Thymus (tissue), 11 donors: ENCODE results near the gene PPIL1. TPM values are rescaled to one million over a fixed set of nuclear protein-coding genes. Genes with fewer than 3 reads are reported as not detected.
A peak's percentile ranks its signal among the peaks of the same experiment; 100 is the strongest.
"Not testable (repeated sequence)": the region's sequence is repeated elsewhere in the genome, so short reads cannot be mapped to it uniquely, and the experiment has no call there.

ENCODE experiments used
- DNase-seq, 9 donors: peaks; one replicate each; pipeline ENCODE4 v3.0.0-alpha.2; 2013; ENCODE audit warnings: low spot score in 9 of 9, low read depth in 6 of 9, missing footprints in 1 of 9
- H3K27ac ChIP-seq, 2 donors: one replicate each; pipeline ENCODE4 v1.5.1; 2013; ENCODE audit warnings: control low read depth in 1 of 2, low read depth in 1 of 2, low read length in 1 of 2, mild to moderate bottlenecking in 1 of 2, moderate library complexity in 1 of 2
- H3K27me3 ChIP-seq, 2 donors: one replicate each; pipeline ENCODE4 v1.5.1; 2013; ENCODE audit warnings: low read length in 1 of 2; ENCODE audit not compliant: control insufficient read depth in 2 of 2, insufficient read depth in 1 of 2
- H3K36me3 ChIP-seq, 2 donors: one replicate each; pipeline ENCODE4 v1.5.1; 2013; ENCODE audit warnings: low read length in 1 of 2, mild to moderate bottlenecking in 1 of 2, moderate library complexity in 1 of 2; ENCODE audit not compliant: control insufficient read depth in 2 of 2, insufficient read depth in 2 of 2
- H3K4me1 ChIP-seq, 2 donors: one replicate each; pipeline ENCODE4 v1.5.1; 2013; ENCODE audit warnings: low read length in 2 of 2; ENCODE audit not compliant: control insufficient read depth in 2 of 2, insufficient read depth in 2 of 2
- H3K4me3 ChIP-seq, 2 donors: one replicate each; pipeline ENCODE4 v1.5.1; 2013; ENCODE audit warnings: low read length in 2 of 2, control low read depth in 1 of 2, mild to moderate bottlenecking in 1 of 2
- H3K9me3 ChIP-seq, 2 donors: one replicate each; pipeline ENCODE4 v1.5.1; 2013; ENCODE audit warnings: low read length in 1 of 2, mild to moderate bottlenecking in 1 of 2; ENCODE audit not compliant: control insufficient read depth in 2 of 2, insufficient read depth in 1 of 2
- WGBS: extraction: QIAGEN DNeasy Blood & Tissue Kit; methylation state at CpG from one replicate; pipeline ENCODE4 v1.1.7; 2013; 5-methylcytosine and 5-hydroxymethylcytosine counted together
- polyA plus RNA-seq: library from polyadenylated mRNA; stranded (reverse); fragments of 200-250 nt; gene quantifications from one replicate; pipeline ENCODE4 v1.2.3, GENCODE V29; 2013
- total RNA-seq: library from RNA; stranded (reverse); fragments of 120-200 nt; gene quantifications from one replicate; pipeline ENCODE4 v1.2.4, GENCODE V29; 2013
- donor health status: healthy.

Gene PPIL1
- total and polyA plus RNA-seq, 2 donors = 22.5 to 29.8 TPM

GRCh38 chr6:36897609-36898008, 23.0 kb upstream of the PPIL1 start:
- H3K27me3 ChIP-seq = no peaks in the 10 kb centered on the region
- WGBS = 88% methylated on average over 6 of the region's 6 CpGs
- H3K27ac ChIP-seq = no peak overlapping the region
- DNase-seq = peak in 4 of 9 donors; percentile 41 to 80 (median 59)
- peaks cover 20 to 49% of the 10 kb centered on the region in 2 donors for H3K36me3 ChIP-seq
- H3K4me1 ChIP-seq = peaks cover 0 to 17% of the 10 kb centered on the region in 2 donors
- no peak overlapping the region for H3K4me3 ChIP-seq
- no peaks in the 10 kb centered on the region for H3K9me3 ChIP-seq

GRCh38 chr6:36893976-36894932, 19.7 kb upstream of the PPIL1 start:
- DNase-seq = no peak
- Histone ChIP-seq H3K36me3 (peaks cover 9 to 35% of the 10 kb centered on the region in 2 donors), H3K9me3 (no peaks in the 10 kb centered on the region), H3K4me1 (peaks cover 0 to 14% of the 10 kb centered on the region in 2 donors), H3K27me3 (no peaks in the 10 kb centered on the region), H3K4me3 (no peak overlapping the region), H3K27ac (no peak overlapping the region)
- 98% methylated on average over 8 of the region's 8 CpGs for WGBS

- not testable (repeated sequence) for H3K4me1 ChIP-seq, DNase-seq, H3K27ac ChIP-seq, H3K27me3 ChIP-seq, H3K4me3 ChIP-seq, H3K9me3 ChIP-seq
- peaks cover 9 to 19% of the 10 kb centered on the region in 2 donors for H3K36me3 ChIP-seq
- WGBS = 100% methylated on average over 2 of the region's 2 CpGs
Observed at GRCh38 chr6:36891153-36891552, 16.6 kb upstream of the PPIL1 start.

- Histone ChIP-seq H3K4me1 (peaks cover 5 to 10% of the 10 kb centered on the region in 2 donors), H3K27ac (no peak overlapping the region), H3K9me3 (no peaks in the 10 kb centered on the region), H3K27me3 (no peaks in the 10 kb centered on the region), H3K36me3 (peaks cover 9 to 14% of the 10 kb centered on the region in 2 donors), H3K4me3 (no peak overlapping the region)
- DNase-seq = no peak
- 97% methylated on average over 3 of the region's 3 CpGs for WGBS
Observed at GRCh38 chr6:36890112-36890663, 15.6 kb upstream of the PPIL1 start.

- Histone ChIP-seq H3K4me1 (peaks cover 5 to 12% of the 10 kb centered on the region in 2 donors), H3K4me3 (no peak overlapping the region)
Observed at GRCh38 chr6:36888654-36889481, 14.3 kb upstream of the PPIL1 start.

GRCh38 chr6:36888115-36888643, 13.6 kb upstream of the PPIL1 start:
- 98% methylated on average over 7 of the region's 7 CpGs for WGBS
- Histone ChIP-seq H3K27me3 (no peaks in the 10 kb centered on the region), H3K4me3 (no peak overlapping the region), H3K36me3 (peaks cover 4 to 5% of the 10 kb centered on the region in 2 donors), H3K9me3 (no peaks in the 10 kb centered on the region), H3K4me1 (peaks cover 5 to 12% of the 10 kb centered on the region in 2 donors), H3K27ac (no peak overlapping the region)
- no peak for DNase-seq

More at GRCh38 chr6:36888654-36889481, 14.3 kb upstream of the PPIL1 start:
- Histone ChIP-seq H3K27ac (peak overlapping the region in 1 of 2 donors; percentile 18), H3K9me3 (no peaks in the 10 kb centered on the region), H3K27me3 (no peaks in the 10 kb centered on the region), H3K36me3 (peaks cover 4 to 5% of the 10 kb centered on the region in 2 donors)
- WGBS = 92% methylated on average over 6 of the region's 6 CpGs
- no peak for DNase-seq

- peak overlapping the region; percentile 79 to 89 for H3K4me3 ChIP-seq
Observed at GRCh38 chr6:36886950-36887618, 12.5 kb upstream of the PPIL1 start.

More at GRCh38 chr6:36886950-36887618, 12.5 kb upstream of the PPIL1 start:
- peaks cover 0 to 2% of the 10 kb centered on the region in 2 donors for H3K36me3 ChIP-seq
- H3K9me3 ChIP-seq = no peaks in the 10 kb centered on the region
- H3K27ac ChIP-seq = peak overlapping the region in 1 of 2 donors; percentile 79
- 89% methylated on average over 10 of the region's 10 CpGs for WGBS
- H3K27me3 ChIP-seq = no peaks in the 10 kb centered on the region
- H3K4me1 ChIP-seq = peaks cover 5 to 12% of the 10 kb centered on the region in 2 donors
- DNase-seq = no peak
